Spleen (tissue), 7 donors: ENCODE data around the gene ITM2B.

ENCODE experiments used
- POLR2A ChIP-seq, 3 donors: fragments of 450-650 bp; IDR thresholded peaks; one replicate each; pipeline ENCODE4 v1.5.1; 2017; ENCODE audit warnings: antibody characterized with exemption in 3 of 3, mild to moderate bottlenecking in 1 of 3
- TF ChIP-seq, protein P1 (sequence below), 11 experiments: fragments of 200-600 bp in 7 of 11; fragments of 450-650 bp in 4 of 11; sonication (generic) in 4 of 11; IDR thresholded peaks in 8 of 11; conservative IDR thresholded peaks in 3 of 11; 1 replicate in 7 of 11; 2 replicates in 4 of 11; pipeline versions ENCODE4 v1.4.0 to v1.8.0; 2016 to 2021; ENCODE audit warnings: antibody characterized with exemption in 11 of 11, inconsistent platforms in 4 of 11, mild to moderate bottlenecking in 1 of 11
- donor health status: DM: no; HTN: no; CAD: no; lungs with moderate emphysema.
- donor health status: DM: no; HTN: no; CAD: no.
- donor health status: DM: no; HTN: no; CAD: no.

DNA sequence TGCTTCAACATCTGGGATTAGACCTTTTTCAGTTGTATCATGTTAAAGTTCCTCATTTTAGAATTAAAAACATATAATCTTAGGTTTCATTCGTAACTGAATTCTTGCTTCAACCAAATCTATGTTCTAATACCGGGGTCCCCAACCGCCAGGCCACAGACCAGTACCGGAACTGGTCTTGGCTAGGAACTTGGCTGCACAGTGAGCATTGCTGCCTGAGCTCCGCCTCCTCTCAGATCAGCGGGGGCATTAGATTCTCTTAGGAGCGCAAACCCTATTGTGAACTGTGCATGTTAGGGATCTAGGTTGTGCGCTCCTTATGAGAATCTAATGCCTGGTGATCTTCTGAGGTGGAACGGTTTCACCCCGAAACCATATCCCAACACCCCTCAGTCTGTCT is 19.2 kb downstream of the ITM2B start:
- TF ChIP-seq POLR2A (IDR thresholded peaks at IDR 0.05) = no peak
- TF ChIP-seq, protein P1, sequence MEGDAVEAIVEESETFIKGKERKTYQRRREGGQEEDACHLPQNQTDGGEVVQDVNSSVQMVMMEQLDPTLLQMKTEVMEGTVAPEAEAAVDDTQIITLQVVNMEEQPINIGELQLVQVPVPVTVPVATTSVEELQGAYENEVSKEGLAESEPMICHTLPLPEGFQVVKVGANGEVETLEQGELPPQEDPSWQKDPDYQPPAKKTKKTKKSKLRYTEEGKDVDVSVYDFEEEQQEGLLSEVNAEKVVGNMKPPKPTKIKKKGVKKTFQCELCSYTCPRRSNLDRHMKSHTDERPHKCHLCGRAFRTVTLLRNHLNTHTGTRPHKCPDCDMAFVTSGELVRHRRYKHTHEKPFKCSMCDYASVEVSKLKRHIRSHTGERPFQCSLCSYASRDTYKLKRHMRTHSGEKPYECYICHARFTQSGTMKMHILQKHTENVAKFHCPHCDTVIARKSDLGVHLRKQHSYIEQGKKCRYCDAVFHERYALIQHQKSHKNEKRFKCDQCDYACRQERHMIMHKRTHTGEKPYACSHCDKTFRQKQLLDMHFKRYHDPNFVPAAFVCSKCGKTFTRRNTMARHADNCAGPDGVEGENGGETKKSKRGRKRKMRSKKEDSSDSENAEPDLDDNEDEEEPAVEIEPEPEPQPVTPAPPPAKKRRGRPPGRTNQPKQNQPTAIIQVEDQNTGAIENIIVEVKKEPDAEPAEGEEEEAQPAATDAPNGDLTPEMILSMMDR (IDR thresholded peaks at IDR 0.05 in 8 of 11, conservative IDR thresholded peaks at IDR 0.05 in 3 of 11) = no peak
